DND-41 (cell line): ENCODE data around the gene UBE2H.

Experiments used
- ATAC-seq: fragments of 200-7000 bp; cut with Tn5 transposase; 3 replicates; pipeline ENCODE4 v1.9.1; 2021; ENCODE audit warnings: low read depth; ENCODE audit not compliant: insufficient read depth
- DNase-seq: peaks from one replicate; pipeline ENCODE4 v3.0.0-alpha.2; 2020
- H2AFZ ChIP-seq: 2 replicates; pipeline ENCODE4 v1.6.0; 2012; ENCODE audit warnings: low read depth, low read length
- H3K27ac ChIP-seq: 2 replicates; pipeline ENCODE4 v1.5.1; 2012; ENCODE audit warnings: low read length, inconsistent platforms
- H3K27me3 ChIP-seq: fragments of 200-600 bp; sonication (generic); 2 replicates; pipeline ENCODE4 v1.6.0; 2012; ENCODE audit warnings: low read length, mild to moderate bottlenecking, inconsistent platforms; ENCODE audit not compliant: insufficient read depth, poor library complexity
- H3K36me3 ChIP-seq: 2 replicates; pipeline ENCODE4 v1.5.1; 2012; ENCODE audit warnings: low read length, inconsistent platforms; ENCODE audit not compliant: insufficient read depth
- H3K4me1 ChIP-seq: 2 replicates; pipeline ENCODE4 v1.5.1; 2012; ENCODE audit warnings: mild to moderate bottlenecking, low read length; ENCODE audit not compliant: insufficient read depth
- H3K4me2 ChIP-seq: 2 replicates; pipeline ENCODE4 v1.6.0; 2012; ENCODE audit warnings: mild to moderate bottlenecking, moderate library complexity, low read length, inconsistent platforms; ENCODE audit not compliant: insufficient read depth
- H3K4me3 ChIP-seq, 2 experiments: fragments of 200-600 bp in 1 of 2; shearing (Covaris generic) in 1 of 2; 2 replicates each; pipeline ENCODE4 v1.5.1; 2012 to 2016; ENCODE audit warnings: inconsistent platforms in 2 of 2, low read length in 2 of 2, mild to moderate bottlenecking in 2 of 2, low read depth in 1 of 2, moderate library complexity in 1 of 2
- H3K79me2 ChIP-seq: 2 replicates; pipeline ENCODE4 v1.6.0; 2012; ENCODE audit warnings: low read length, inconsistent platforms; ENCODE audit not compliant: insufficient read depth
- H3K9ac ChIP-seq: 2 replicates; pipeline ENCODE4 v1.6.0; 2012; ENCODE audit warnings: low read depth, mild to moderate bottlenecking, inconsistent platforms, low read length, moderate library complexity
- H3K9me3 ChIP-seq: 2 replicates; pipeline ENCODE4 v1.5.1; 2012; ENCODE audit warnings: low read length, moderate library complexity, mild to moderate bottlenecking, inconsistent platforms; ENCODE audit not compliant: insufficient read depth, severe bottlenecking
- H4K20me1 ChIP-seq: 2 replicates; pipeline ENCODE4 v1.6.0; 2012; ENCODE audit warnings: low read length; ENCODE audit not compliant: insufficient read depth
- EZH2 ChIP-seq: IDR thresholded peaks from 3 replicates; pipeline ENCODE4 v1.6.1; 2012; ENCODE audit warnings: borderline replicate concordance, low read depth, mild to moderate bottlenecking, moderate library complexity, low read length, inconsistent platforms; ENCODE audit not compliant: severe bottlenecking
- TF ChIP-seq, protein P1 (sequence below): IDR thresholded peaks from 2 replicates; pipeline ENCODE4 v1.5.1; 2012; ENCODE audit warnings: borderline replicate concordance, low read length, moderate library complexity, mild to moderate bottlenecking; ENCODE audit not compliant: poor library complexity, severe bottlenecking; ENCODE audit errors: extremely low read depth

The UBE2H gene

DNA sequence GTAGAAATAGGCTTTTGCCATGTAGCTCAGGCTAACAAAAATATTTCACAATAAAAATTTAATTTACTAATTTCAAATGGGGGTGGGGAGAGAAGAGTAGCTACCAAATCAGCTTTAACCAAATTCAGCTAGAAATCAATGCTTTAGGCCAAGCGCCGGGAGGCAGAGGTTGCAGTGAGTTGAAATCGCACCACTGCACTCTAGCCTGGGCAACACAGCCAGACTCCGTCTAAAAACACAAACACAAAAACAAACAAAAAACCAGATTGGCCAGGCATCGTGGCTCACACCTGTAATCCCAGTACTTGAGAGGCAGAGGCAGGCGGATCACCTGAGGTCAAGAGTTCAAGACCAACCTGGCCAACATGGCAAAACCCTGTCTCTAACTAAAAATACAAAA lies 9.4 kb downstream of the UBE2H start:
- no peak overlapping the region for H3K27ac ChIP-seq
- H3K79me2 ChIP-seq = peaks cover 8% of the 10 kb centered on the region; the same call in 1 of the 2 replicates
- no peaks in the 10 kb centered on the region; the same call in 1 of the 2 replicates for H4K20me1 ChIP-seq
- H3K4me3 ChIP-seq = no peak overlapping the region
- H2AFZ ChIP-seq = no peak overlapping the region
- no peak for TF ChIP-seq EZH2
- TF ChIP-seq, protein P1, sequence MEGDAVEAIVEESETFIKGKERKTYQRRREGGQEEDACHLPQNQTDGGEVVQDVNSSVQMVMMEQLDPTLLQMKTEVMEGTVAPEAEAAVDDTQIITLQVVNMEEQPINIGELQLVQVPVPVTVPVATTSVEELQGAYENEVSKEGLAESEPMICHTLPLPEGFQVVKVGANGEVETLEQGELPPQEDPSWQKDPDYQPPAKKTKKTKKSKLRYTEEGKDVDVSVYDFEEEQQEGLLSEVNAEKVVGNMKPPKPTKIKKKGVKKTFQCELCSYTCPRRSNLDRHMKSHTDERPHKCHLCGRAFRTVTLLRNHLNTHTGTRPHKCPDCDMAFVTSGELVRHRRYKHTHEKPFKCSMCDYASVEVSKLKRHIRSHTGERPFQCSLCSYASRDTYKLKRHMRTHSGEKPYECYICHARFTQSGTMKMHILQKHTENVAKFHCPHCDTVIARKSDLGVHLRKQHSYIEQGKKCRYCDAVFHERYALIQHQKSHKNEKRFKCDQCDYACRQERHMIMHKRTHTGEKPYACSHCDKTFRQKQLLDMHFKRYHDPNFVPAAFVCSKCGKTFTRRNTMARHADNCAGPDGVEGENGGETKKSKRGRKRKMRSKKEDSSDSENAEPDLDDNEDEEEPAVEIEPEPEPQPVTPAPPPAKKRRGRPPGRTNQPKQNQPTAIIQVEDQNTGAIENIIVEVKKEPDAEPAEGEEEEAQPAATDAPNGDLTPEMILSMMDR = no peak
- no peak for ATAC-seq
- H3K27me3 ChIP-seq = no peaks in the 10 kb centered on the region
- H3K9me3 ChIP-seq = no peaks in the 10 kb centered on the region
- no peaks in the 10 kb centered on the region for H3K4me1 ChIP-seq
- no peak for DNase-seq
- no peak overlapping the region for H3K9ac ChIP-seq
- no peak overlapping the region for H3K4me2 ChIP-seq
- no peaks in the 10 kb centered on the region for H3K36me3 ChIP-seq

DNA sequence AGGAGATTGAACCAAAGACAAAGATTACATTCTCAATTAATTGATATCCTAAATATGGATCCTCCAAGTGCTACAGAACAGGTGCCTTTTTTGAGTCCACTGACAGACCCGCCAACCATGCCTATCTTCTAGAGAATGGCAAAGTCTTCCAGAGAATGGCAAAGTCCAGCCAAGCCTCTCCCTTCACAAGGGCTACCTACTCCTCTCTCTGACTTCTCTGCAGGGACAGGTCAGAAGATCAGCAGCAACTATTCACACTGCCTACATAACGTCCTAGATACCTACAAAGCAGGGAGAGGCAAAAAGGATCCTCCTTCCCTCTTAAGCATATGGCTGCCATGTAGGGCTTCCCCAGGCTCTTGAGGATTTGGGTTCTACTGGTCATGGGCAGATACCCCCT lies 12.4 kb downstream of the UBE2H start:
- Histone ChIP-seq H3K9ac (no peak overlapping the region), H3K27me3 (no peaks in the 10 kb centered on the region), H3K27ac (no peak overlapping the region), H3K4me3 (no peak overlapping the region), H3K4me2 (no peak overlapping the region), H3K9me3 (no peaks in the 10 kb centered on the region), H2AFZ (no peak overlapping the region), H3K36me3 (no peaks in the 10 kb centered on the region), H3K4me1 (no peaks in the 10 kb centered on the region), H4K20me1 (no peaks in the 10 kb centered on the region; the same call in 1 of the 2 replicates), H3K79me2 (peaks cover 4% of the 10 kb centered on the region; the same call in 1 of the 2 replicates)
- ATAC-seq (no peak), DNase-seq (no peak)
- no peak for TF ChIP-seq EZH2
- TF ChIP-seq, protein P1 = no peak

DNA sequence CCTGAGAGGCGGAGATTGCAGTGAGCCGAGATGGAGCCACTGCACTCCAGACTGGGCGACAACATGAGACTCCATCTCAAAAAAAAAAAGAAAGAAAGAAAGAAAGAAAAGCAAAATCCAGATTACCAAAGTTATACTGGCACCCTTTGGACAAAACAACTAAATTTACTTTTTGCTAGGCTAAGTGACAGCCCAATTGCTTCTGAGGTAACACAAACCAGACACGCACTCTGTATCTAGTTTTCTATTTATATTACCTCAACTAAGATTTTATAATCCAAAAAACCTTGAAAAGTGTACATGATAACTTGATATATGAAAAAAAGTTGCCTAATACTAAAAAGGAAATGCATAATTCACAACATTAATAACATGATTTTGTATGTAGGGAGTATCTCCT lies 12.9 kb downstream of the UBE2H start:
- no peaks in the 10 kb centered on the region for H3K27me3 ChIP-seq
- H2AFZ ChIP-seq = no peak overlapping the region
- no peaks in the 10 kb centered on the region; the same call in 1 of the 2 replicates for H4K20me1 ChIP-seq
- H3K9ac ChIP-seq = no peak overlapping the region
- no peaks in the 10 kb centered on the region for H3K4me1 ChIP-seq
- no peaks in the 10 kb centered on the region for H3K36me3 ChIP-seq
- no peak for DNase-seq
- H3K4me3 ChIP-seq = no peak overlapping the region
- no peak for ATAC-seq
- no peaks in the 10 kb centered on the region for H3K9me3 ChIP-seq
- H3K27ac ChIP-seq = no peak overlapping the region
- H3K79me2 ChIP-seq = peaks cover 4% of the 10 kb centered on the region; the same call in 1 of the 2 replicates
- H3K4me2 ChIP-seq = no peak overlapping the region
- no peak for TF ChIP-seq EZH2
- TF ChIP-seq, protein P1 = no peak

DNA sequence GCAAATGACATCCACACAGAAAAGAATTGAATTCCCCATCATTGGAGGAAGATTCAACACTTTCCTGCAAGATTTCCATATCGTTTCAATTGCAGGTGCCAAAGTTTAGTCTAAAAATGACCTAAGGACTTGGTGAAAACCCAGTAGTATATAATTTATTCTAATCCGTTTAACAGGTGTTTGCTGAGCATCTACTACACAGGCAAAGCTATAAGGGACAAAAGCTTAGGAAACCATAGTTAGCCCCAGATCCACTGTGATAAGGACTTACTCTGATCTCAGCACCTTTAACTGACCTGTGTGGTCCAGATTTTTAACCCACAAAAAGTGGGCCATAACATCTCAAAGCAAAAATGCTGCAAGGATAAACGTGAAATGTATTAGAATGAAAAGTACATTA lies 19.1 kb downstream of the UBE2H start:
- H3K4me3 ChIP-seq = no peak overlapping the region
- DNase-seq (no peak), ATAC-seq (no peak)
- H3K4me1 ChIP-seq = no peaks in the 10 kb centered on the region
- no peaks in the 10 kb centered on the region for H3K79me2 ChIP-seq
- H3K9ac ChIP-seq = no peak overlapping the region
- no peaks in the 10 kb centered on the region for H4K20me1 ChIP-seq
- H3K4me2 ChIP-seq = no peak overlapping the region
- TF ChIP-seq, protein P1 = no peak
- no peak for TF ChIP-seq EZH2
- H3K27me3 ChIP-seq = no peaks in the 10 kb centered on the region
- H2AFZ ChIP-seq = no peak overlapping the region
- no peaks in the 10 kb centered on the region for H3K36me3 ChIP-seq
- H3K9me3 ChIP-seq = no peaks in the 10 kb centered on the region
- no peak overlapping the region for H3K27ac ChIP-seq
